B cell (primary cell): ENCODE data around the gene IGFL3.

Source experiments
- EZH2 ChIP-seq: IDR thresholded peaks from 2 replicates; pipeline ENCODE4 v1.6.1; 2012; ENCODE audit warnings: borderline replicate concordance, low read depth, mild to moderate bottlenecking, moderate library complexity, low read length; ENCODE audit not compliant: insufficient read depth, poor library complexity, severe bottlenecking
- TF ChIP-seq, protein P1 (sequence below): fragments of 200-600 bp; IDR thresholded peaks from one replicate; pipeline ENCODE4 v1.8.0; 2022; ENCODE audit warnings: antibody characterized with exemption, mild to moderate bottlenecking

DNA sequence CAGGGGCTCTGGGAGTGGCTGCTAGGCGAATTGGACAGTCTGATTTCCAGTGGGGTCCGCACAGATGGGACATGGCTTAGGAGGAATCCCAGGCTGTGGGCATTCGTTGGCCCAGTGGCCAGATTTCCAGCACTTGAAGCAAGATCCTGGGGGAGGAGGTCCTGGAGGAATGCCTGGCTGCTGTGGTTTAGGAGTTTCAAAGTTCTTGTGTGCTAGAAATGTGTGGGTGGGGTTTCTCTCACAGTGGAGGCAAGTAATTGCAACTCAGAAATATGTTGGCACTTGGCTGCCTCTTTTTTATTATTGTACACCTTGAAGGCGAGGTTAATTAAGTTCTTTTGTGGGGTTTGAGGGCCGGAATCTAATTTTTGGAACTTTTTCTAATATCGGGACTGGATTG lies 17.1 kb downstream of the IGFL3 start:
- TF ChIP-seq, protein P1, sequence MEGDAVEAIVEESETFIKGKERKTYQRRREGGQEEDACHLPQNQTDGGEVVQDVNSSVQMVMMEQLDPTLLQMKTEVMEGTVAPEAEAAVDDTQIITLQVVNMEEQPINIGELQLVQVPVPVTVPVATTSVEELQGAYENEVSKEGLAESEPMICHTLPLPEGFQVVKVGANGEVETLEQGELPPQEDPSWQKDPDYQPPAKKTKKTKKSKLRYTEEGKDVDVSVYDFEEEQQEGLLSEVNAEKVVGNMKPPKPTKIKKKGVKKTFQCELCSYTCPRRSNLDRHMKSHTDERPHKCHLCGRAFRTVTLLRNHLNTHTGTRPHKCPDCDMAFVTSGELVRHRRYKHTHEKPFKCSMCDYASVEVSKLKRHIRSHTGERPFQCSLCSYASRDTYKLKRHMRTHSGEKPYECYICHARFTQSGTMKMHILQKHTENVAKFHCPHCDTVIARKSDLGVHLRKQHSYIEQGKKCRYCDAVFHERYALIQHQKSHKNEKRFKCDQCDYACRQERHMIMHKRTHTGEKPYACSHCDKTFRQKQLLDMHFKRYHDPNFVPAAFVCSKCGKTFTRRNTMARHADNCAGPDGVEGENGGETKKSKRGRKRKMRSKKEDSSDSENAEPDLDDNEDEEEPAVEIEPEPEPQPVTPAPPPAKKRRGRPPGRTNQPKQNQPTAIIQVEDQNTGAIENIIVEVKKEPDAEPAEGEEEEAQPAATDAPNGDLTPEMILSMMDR: no peak
- TF ChIP-seq EZH2: no peak
